Activated naive CD8-positive, alpha-beta T cell treated with anti-CD3 and anti-CD28 coated beads, Interleukin-2, amount 50 U/mL, for 16 hours (primary cell): ENCODE results near the gene PDE7B.

Source experiments
- DNase-seq: peaks from one replicate; pipeline ENCODE4 v3.0.0-alpha.2; 2020; ENCODE audit warnings: low read depth, low spot score

The PDE7B gene

DNA sequence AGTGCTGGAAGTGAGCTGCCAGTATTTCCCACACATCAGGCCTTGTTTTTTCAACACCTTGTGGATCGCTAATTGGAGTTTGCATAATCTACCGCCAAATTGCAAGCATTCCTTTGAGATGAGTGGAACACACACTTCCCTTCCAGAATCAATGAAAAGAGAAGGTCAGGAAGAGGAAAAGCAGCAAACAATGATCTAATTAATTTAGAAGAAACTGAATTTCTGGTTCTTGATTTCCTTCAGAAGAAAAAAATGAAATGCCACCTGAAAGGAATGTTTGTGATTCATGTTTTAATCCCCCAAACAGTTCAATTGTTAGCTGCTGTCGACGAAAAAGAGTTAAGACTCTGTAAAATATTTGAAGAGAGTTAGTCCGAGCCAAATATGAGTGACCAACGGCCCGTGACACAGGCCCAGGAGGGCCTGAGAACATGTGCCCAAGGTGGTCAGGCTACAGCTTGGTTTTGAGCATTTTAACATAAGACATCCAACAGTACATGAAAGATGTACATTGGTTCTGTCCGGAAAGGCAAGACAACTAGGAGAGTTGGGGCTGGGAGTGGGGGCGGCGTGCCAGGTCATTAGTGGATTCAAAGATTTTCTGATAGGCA, 216.3 kb downstream of the PDE7B start:
- no peak for DNase-seq

DNA sequence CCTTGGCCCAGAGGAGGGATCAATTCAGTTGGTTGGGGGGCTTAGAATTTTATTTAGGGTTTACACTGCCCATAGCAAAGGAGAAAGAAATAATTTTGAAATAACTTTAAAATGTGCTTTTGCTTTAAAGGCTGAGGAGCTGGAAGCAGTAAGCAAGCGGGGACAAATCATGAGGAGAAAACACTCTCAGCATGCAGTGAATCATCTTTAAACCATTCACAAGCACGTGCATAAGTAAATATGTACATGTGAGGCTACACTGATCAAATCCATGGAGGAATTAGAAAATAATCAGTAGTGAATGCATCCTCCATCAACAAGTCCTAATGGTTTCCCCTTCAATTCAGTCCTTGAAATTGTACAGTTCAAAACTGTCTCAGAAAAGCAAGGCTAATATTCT, 217.6 kb downstream of the PDE7B start:
- no peak for DNase-seq

GRCh38 chr6:136070815-136071214, 219.3 kb downstream of the PDE7B start:
- DNase-seq: no peak

- no peak for DNase-seq
These were observed 221.2 kb downstream of the PDE7B start for GRCh38 chr6:136072691-136073090.

DNA sequence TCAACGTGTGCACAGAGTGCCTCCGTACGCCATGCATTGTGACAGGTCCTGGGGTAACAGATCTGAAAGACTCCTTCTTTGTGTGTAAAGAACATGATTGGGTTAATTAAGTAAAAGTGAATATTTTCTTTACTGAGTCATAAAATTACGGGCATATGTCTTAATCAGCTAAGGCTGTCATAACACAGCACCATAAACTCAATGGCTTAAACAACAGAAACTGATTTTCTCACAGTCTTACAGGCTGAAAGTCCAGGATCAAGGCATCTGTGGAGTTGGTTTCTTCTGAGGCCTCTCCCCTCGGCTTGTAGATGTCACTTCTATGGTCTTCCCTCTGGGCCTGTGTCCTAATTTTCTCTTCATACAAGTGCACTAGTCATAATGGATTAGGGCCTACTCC, 221.7 kb downstream of the PDE7B start:
- DNase-seq: no peak

GRCh38 chr6:136076496-136076895, 225.0 kb downstream of the PDE7B start:
- no peak for DNase-seq

GRCh38 chr6:136077834-136078576, 226.5 kb downstream of the PDE7B start:
- no peak for DNase-seq

DNA sequence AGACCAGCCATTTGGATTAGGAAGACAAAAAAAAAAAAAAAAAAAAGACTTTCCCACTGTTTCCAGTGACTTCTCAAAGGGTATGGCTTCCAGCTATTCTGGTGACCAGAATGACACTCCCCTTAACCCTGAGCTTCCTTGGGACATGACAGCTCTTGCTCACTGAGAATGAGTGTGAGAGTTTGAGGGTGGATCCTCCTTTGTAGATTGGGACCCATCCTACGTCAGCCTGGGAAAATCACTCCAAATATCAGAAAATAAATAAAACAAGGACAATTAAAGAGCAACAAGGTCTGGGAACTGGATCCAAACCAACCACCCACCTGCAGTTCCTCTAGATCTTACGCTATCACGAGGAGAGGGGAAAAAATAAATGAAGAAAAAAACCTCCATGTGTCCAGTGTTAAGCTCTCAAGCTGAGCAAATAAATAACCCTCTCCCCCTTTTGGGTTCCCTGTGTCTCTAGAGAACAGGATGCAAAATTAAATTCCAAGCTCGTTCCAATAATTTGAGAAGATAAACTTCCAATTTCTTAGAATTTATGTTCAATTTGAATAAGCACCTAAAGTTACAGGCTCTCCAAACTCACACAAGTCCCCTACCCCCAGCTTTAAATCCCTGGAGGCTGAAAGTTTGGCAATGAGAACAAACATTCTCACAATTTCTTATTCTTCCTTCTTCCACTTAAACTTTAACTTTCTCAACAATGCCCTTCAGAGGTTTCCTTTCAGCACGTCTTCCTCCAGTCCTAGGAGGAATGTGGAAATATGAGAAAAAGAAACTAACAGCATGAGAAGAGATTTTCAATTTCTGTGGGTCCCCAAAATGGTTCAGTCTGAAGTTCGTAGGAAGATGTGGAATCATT, 228.4 kb downstream of the PDE7B start:
- no peak for DNase-seq

DNA sequence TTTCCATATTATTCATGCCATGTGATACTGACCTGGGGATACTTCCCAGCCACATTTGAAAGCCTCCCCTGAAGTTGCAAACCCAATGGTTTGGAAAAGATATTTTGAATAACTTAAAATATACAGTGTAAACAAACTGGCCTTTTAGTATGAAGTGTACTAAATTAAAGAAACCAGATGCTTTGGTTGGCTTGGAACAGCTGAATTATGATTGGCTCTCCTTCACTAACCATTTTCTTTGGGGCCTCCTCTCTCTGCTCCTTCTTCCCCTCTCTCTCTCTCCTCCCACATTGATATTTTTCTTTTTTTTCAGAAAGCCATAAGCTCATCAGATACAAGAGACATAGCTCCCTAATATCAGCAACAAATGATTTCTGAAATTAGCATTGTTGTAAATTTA, 232.0 kb downstream of the PDE7B start:
- DNase-seq: no peak

GRCh38 chr6:136084403-136084802, 232.9 kb downstream of the PDE7B start:
- DNase-seq: no peak

GRCh38 chr6:136085370-136086115, 234.0 kb downstream of the PDE7B start:
- DNase-seq: no peak

DNA sequence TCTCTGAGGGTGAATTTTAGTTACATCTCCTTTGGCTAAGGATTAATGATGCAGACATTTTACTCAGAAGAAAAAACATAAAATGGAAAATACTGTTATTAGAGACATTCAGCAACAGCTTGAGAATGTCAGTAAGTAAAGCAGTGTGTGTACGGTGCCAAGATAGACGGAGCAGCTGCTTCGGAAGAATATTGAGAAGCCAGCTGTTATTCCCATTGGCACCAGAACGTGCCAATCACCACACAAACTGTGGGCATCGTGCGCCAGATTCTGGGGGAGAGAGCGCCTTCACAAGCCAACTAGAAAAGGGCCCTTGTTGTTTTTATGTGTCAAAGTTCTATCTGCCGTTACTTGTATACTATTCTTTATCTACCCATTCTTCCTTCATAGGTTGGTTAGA, 235.2 kb downstream of the PDE7B start:
- no peak for DNase-seq

DNA sequence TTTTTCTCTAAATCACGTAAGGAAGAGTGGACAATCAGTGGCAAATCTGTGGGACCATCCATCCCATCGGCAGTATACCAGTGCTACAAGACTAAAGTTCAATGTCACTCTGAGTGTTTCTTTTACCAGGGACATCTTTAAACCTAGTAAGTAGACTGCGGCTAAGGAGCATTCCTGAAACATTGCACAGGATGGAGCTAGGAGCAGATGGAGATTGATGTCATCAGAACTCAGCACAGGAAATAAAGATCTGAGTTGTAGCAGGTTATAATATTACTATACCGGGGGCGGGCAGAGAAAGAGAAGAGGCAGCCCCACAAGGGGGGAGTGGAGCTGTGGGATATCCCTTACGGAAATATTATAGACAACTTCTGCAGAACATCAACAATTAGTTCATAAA, 236.5 kb downstream of the PDE7B start:
- DNase-seq: no peak

- DNase-seq: no peak
These were observed 237.2 kb downstream of the PDE7B start for GRCh38 chr6:136088693-136089092.

DNA sequence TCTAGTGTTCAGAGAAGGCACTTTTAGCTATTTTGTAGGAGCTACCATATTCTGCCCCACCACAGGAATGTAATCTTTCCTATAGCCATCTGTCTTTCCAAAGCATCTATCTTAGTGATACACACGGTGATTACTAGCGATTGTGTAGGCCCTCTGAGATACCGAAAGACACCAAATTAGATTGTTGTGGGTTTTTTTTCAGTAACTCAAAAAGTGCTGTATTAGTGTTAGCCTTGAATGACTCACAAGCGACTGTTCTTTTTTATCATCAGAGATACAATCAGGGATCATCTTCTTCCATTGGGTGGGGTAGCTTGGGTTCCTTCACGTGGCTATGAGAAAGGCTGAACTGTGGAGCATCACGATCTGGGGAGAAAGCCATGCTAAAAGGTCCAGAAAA, 238.4 kb downstream of the PDE7B start:
- no peak for DNase-seq

- DNase-seq: no peak
These were observed 239.4 kb downstream of the PDE7B start for GRCh38 chr6:136090929-136091328.

DNA sequence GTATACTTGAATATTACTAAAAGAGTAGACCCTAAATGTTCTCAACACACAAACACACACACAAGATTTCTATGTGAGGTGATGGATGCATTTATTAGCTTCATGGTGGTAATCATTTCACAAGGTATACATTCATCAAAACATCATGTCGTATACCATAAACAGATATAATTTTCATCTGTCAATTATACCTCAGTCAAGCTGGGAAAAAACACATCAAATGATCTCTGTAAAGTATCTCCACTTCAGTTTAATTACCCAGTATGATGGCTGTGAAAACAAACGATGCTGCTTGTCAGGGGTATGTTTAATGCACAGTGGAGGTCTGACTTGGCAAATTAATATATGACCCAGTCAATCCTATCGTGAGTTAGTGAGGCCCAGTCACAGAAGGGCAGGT, 241.4 kb downstream of the PDE7B start:
- no peak for DNase-seq

GRCh38 chr6:136093835-136094234, 242.3 kb downstream of the PDE7B start:
- DNase-seq: no peak

GRCh38 chr6:136094812-136095211, 243.3 kb downstream of the PDE7B start:
- no peak for DNase-seq

DNA sequence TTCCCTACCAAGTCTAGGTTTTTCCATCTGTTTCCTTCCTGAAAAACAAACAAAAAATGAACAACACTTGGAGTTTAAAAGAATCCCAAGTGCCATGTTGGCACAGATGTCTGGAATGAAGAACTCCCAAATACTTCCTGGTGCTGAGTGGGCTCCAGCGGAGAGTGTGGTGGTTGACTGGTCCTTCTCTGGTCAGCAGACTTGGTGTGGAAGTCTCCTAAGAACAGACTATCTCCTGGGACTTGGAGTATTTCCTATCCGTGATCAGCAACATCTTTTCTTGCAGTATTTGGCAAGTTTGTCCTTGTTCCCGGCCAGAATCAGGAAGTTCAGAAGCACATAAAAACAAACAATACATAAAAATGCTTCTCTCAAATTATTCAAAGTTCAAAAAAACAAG, 244.5 kb downstream of the PDE7B start:
- no peak for DNase-seq

GRCh38 chr6:136102991-136103688, 251.6 kb downstream of the PDE7B start:
- DNase-seq: no peak
